DND-41 (cell line): Measurements from ENCODE around the gene ABHD15.
A peak's percentile ranks its signal among the peaks of the same experiment; 100 is the strongest.

Source experiments
- ATAC-seq: fragments of 200-7000 bp; cut with Tn5 transposase; 3 replicates; pipeline ENCODE4 v1.9.1; 2021; ENCODE audit warnings: low read depth; ENCODE audit not compliant: insufficient read depth
- DNase-seq: peaks from one replicate; pipeline ENCODE4 v3.0.0-alpha.2; 2020
- H2AFZ ChIP-seq: 2 replicates; pipeline ENCODE4 v1.6.0; 2012; ENCODE audit warnings: low read depth, low read length
- H3K27ac ChIP-seq: 2 replicates; pipeline ENCODE4 v1.5.1; 2012; ENCODE audit warnings: low read length, inconsistent platforms
- H3K27me3 ChIP-seq: fragments of 200-600 bp; sonication (generic); 2 replicates; pipeline ENCODE4 v1.6.0; 2012; ENCODE audit warnings: low read length, mild to moderate bottlenecking, inconsistent platforms; ENCODE audit not compliant: insufficient read depth, poor library complexity
- H3K36me3 ChIP-seq: 2 replicates; pipeline ENCODE4 v1.5.1; 2012; ENCODE audit warnings: low read length, inconsistent platforms; ENCODE audit not compliant: insufficient read depth
- H3K4me1 ChIP-seq: 2 replicates; pipeline ENCODE4 v1.5.1; 2012; ENCODE audit warnings: mild to moderate bottlenecking, low read length; ENCODE audit not compliant: insufficient read depth
- H3K4me2 ChIP-seq: 2 replicates; pipeline ENCODE4 v1.6.0; 2012; ENCODE audit warnings: mild to moderate bottlenecking, moderate library complexity, low read length, inconsistent platforms; ENCODE audit not compliant: insufficient read depth
- H3K4me3 ChIP-seq, 2 experiments: fragments of 200-600 bp in 1 of 2; shearing (Covaris generic) in 1 of 2; 2 replicates each; pipeline ENCODE4 v1.5.1; 2012 to 2016; ENCODE audit warnings: inconsistent platforms in 2 of 2, low read length in 2 of 2, mild to moderate bottlenecking in 2 of 2, low read depth in 1 of 2, moderate library complexity in 1 of 2
- H3K79me2 ChIP-seq: 2 replicates; pipeline ENCODE4 v1.6.0; 2012; ENCODE audit warnings: low read length, inconsistent platforms; ENCODE audit not compliant: insufficient read depth
- H3K9ac ChIP-seq: 2 replicates; pipeline ENCODE4 v1.6.0; 2012; ENCODE audit warnings: low read depth, mild to moderate bottlenecking, inconsistent platforms, low read length, moderate library complexity
- H3K9me3 ChIP-seq: 2 replicates; pipeline ENCODE4 v1.5.1; 2012; ENCODE audit warnings: low read length, moderate library complexity, mild to moderate bottlenecking, inconsistent platforms; ENCODE audit not compliant: insufficient read depth, severe bottlenecking
- H4K20me1 ChIP-seq: 2 replicates; pipeline ENCODE4 v1.6.0; 2012; ENCODE audit warnings: low read length; ENCODE audit not compliant: insufficient read depth
- EZH2 ChIP-seq: IDR thresholded peaks from 3 replicates; pipeline ENCODE4 v1.6.1; 2012; ENCODE audit warnings: borderline replicate concordance, low read depth, mild to moderate bottlenecking, moderate library complexity, low read length, inconsistent platforms; ENCODE audit not compliant: severe bottlenecking
- TF ChIP-seq, protein P1 (sequence below): IDR thresholded peaks from 2 replicates; pipeline ENCODE4 v1.5.1; 2012; ENCODE audit warnings: borderline replicate concordance, low read length, moderate library complexity, mild to moderate bottlenecking; ENCODE audit not compliant: poor library complexity, severe bottlenecking; ENCODE audit errors: extremely low read depth

Gene ABHD15

DNA sequence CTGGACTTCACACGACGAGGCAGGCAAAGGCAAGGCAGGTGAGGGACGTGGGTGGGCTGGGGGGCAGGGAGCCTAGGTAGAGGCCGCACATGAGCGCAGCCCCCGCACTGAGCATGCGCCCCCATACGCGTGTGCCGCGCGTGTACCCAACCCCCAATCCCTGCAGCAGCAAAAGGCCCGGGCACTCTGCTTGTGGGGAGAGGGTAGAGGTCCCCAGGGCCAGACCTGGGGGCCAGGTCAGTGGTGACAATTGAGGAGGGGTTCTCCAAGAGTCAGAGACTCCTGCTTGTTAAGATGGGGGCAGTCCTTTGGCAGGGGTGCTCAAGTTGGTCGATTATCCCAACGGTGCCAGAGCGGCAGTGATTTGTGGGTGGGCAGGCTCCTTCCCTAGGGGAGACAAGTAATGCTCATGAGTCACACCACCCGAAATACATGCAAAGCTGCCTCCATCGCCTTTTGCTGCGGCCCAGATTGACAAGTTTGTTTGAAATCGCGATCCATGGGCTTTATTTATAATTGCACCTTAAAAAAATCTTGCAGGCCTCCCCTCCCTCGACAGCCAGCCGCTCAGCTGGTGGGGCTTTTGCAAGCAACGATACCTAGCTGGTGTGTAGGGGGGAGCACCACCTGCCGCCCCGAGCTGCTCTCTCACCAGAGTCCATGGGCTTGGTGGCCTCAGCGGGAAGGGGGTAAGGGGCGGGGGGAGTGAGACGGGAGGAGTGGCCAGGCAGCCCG lies 23.7 kb upstream of the ABHD15 start:
- peak overlapping the region; percentile 81 for H3K27ac ChIP-seq
- no peaks in the 10 kb centered on the region for H3K9me3 ChIP-seq
- ATAC-seq (no peak), DNase-seq (no peak)
- peaks cover 77% of the 10 kb centered on the region for H3K4me1 ChIP-seq
- H3K36me3 ChIP-seq: no peaks in the 10 kb centered on the region
- peak overlapping the region; percentile 44 to 74; a peak in 3 of 4 replicates for H3K4me3 ChIP-seq
- H3K9ac ChIP-seq: peak overlapping the region; percentile 83
- H3K4me2 ChIP-seq: peak overlapping the region; percentile 90
- H3K79me2 ChIP-seq: peaks cover 48% of the 10 kb centered on the region
- H3K27me3 ChIP-seq: peaks cover 6% of the 10 kb centered on the region
- H4K20me1 ChIP-seq: peaks cover 46% of the 10 kb centered on the region
- TF ChIP-seq, protein P1, sequence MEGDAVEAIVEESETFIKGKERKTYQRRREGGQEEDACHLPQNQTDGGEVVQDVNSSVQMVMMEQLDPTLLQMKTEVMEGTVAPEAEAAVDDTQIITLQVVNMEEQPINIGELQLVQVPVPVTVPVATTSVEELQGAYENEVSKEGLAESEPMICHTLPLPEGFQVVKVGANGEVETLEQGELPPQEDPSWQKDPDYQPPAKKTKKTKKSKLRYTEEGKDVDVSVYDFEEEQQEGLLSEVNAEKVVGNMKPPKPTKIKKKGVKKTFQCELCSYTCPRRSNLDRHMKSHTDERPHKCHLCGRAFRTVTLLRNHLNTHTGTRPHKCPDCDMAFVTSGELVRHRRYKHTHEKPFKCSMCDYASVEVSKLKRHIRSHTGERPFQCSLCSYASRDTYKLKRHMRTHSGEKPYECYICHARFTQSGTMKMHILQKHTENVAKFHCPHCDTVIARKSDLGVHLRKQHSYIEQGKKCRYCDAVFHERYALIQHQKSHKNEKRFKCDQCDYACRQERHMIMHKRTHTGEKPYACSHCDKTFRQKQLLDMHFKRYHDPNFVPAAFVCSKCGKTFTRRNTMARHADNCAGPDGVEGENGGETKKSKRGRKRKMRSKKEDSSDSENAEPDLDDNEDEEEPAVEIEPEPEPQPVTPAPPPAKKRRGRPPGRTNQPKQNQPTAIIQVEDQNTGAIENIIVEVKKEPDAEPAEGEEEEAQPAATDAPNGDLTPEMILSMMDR: no peak
- TF ChIP-seq EZH2: no peak
- peak overlapping the region; percentile 99 for H2AFZ ChIP-seq

DNA sequence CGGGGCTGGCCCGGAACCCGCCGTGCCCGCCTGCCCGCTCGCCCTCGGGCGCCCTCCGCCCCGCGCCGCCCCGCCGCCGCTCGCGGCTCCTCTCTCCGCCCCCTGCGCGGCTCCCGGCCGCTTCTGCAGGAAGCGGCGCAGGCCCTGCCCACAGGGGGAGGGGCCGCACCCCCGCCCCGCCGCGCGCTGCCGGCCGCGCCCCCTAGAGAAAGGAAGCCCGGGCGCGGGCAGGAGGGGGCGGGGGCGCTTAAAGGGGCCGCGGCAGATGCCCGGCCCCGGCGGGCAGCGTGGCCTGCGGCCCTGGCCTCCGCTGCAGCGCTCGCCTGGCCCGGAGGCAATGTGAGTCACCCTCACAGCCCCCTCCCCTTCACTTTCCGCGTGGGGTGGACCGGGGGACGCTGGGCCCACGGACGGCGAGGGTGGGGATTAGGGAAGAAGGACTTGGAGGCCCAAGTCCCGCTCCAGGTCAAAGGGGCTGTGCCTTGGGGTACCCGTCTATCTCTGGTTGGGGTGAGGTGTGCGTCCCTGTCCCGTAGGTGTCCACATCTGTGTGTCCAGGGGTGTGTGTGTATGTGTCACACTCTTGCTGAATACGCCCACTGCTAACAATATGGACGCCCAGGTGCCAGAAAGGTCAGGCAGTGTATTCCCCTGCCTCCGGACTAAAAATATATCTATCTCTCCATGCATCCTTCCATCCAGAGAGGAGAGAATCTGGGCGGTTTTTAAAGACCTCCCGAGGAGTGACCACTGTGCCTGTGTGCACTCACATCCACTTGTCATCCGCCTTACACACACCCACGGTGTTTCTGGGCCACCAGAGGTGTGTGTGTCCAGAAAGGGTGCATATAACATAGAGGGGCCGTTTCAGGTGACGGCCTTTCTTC lies 22.9 kb upstream of the ABHD15 start, which contains the start of gene GIT1:
TSS of gene GIT1 (minus strand) at position 125 of the 887 bp plus-strand sequence. CDS start 270 bp downstream, outside the sequence.
- Histone ChIP-seq H3K27ac (peak within 1 kb of the TSS; percentile 81), H3K4me3 (peak within 1 kb of the TSS; percentile 74 to 76), H3K4me2 (peak within 1 kb of the TSS; percentile 97), H3K36me3 (no peaks in the 10 kb centered on the region), H3K4me1 (peaks cover 79% of the 10 kb centered on the region), H3K9ac (peak within 1 kb of the TSS; percentile 83), H4K20me1 (peaks cover 46% of the 10 kb centered on the region), H3K79me2 (peaks cover 54% of the 10 kb centered on the region), H3K27me3 (peaks cover 6% of the 10 kb centered on the region), H2AFZ (peak within 1 kb of the TSS; percentile 99), H3K9me3 (no peaks in the 10 kb centered on the region)
- DNase-seq: peak; percentile 87
- peak; percentile 70 for ATAC-seq
- no peak for TF ChIP-seq EZH2
- TF ChIP-seq, protein P1: no peak

DNA sequence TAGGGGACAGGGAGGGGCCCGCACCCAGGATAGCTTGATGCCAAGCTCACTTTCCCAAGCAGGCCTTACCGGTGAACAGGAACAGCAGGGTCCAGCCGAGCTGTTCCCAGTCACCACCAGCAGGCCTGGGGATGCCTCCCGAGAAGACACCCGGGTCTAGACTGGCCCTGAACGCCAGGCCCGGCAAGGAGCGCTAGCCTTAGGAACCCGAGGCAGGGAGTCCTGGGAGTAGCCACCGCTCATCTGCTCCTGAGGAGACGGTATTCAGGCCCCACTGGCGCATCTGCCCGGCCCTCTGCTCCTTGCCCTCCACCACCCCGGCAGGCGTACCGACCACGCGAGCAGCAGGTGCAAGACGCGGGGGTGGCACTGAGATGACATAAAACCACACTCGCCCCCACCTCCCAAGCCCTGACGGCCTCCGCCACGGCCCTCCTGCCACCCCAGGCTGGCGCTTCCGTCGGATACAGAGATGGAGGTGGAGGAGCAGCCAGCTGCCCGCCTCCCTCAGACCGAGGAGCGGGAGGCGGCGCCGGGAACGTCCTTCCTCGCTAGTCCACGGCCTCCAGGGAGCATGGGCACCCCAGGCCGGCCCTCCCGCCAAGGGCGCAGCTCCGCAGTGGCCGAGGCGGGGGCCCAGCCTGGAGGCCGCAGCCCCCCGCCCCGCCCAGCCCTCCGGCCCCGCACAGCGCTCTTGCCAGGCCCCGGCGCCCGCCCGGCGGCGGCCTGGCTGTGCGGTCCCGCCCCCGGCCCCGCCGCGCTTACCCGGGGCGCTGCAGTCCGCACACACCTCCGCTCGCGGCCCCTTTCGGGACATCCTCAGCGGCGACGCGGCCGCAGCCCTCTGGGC lies 21.9 kb upstream of the ABHD15 start:
- no peak for TF ChIP-seq EZH2
- TF ChIP-seq, protein P1: no peak
- H4K20me1 ChIP-seq: peaks cover 49% of the 10 kb centered on the region
- DNase-seq: peak; percentile 78
- peaks cover 69% of the 10 kb centered on the region for H3K4me1 ChIP-seq
- peaks cover 64% of the 10 kb centered on the region for H3K79me2 ChIP-seq
- ATAC-seq: peak; percentile 45
- peak overlapping the region; percentile 50 for H3K27ac ChIP-seq
- 0 out of 2 replicates have a peak, but pooled peaks cover 3% of the 10 kb centered on the region for H3K36me3 ChIP-seq
- H3K9me3 ChIP-seq: no peaks in the 10 kb centered on the region
- peak overlapping the region; percentile 97 for H3K4me2 ChIP-seq
- H3K9ac ChIP-seq: peak overlapping the region; percentile 72
- H3K27me3 ChIP-seq: peaks cover 4% of the 10 kb centered on the region
- H2AFZ ChIP-seq: peak overlapping the region; percentile 63
- H3K4me3 ChIP-seq: peak overlapping the region; percentile 74 to 76
